OCI-LY1 (cell line): Measurements from ENCODE around the gene SYNGR2.

Experiments used
- EZH2 ChIP-seq: fragments of 200-600 bp; sonication (generic), shearing (Covaris generic); IDR thresholded peaks from 2 replicates; pipeline ENCODE4 v1.8.0; 2017; ENCODE audit warnings: borderline replicate concordance, mixed run types, mild to moderate bottlenecking, antibody characterized with exemption, low read length, moderate library complexity, mixed read lengths
- TF ChIP-seq, protein P1 (sequence below): fragments of 200-600 bp; sonication (generic), shearing (Covaris generic); IDR thresholded peaks from 2 replicates; pipeline ENCODE4 v1.5.1; 2017; ENCODE audit warnings: mild to moderate bottlenecking, antibody characterized with exemption, low read length, moderate library complexity, mixed read lengths

DNA sequence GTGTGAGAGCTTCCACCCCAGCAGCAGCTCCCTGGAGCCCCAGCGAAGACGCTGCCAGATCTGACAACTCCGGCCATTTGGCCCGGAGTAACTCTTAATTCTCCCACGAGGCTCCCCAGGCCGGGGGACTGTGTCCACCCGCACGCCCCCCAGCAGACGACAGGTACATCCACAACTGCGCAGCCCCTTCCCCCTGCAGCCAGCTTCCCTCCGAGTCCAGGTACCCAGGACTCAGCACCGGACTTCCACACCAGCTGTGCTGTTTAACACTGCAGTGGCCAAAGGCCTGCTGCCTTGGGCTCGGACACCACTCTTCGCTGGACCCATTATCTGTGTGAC, 7.2 kb downstream of the SYNGR2 start:
- no peak for TF ChIP-seq EZH2
- TF ChIP-seq, protein P1, sequence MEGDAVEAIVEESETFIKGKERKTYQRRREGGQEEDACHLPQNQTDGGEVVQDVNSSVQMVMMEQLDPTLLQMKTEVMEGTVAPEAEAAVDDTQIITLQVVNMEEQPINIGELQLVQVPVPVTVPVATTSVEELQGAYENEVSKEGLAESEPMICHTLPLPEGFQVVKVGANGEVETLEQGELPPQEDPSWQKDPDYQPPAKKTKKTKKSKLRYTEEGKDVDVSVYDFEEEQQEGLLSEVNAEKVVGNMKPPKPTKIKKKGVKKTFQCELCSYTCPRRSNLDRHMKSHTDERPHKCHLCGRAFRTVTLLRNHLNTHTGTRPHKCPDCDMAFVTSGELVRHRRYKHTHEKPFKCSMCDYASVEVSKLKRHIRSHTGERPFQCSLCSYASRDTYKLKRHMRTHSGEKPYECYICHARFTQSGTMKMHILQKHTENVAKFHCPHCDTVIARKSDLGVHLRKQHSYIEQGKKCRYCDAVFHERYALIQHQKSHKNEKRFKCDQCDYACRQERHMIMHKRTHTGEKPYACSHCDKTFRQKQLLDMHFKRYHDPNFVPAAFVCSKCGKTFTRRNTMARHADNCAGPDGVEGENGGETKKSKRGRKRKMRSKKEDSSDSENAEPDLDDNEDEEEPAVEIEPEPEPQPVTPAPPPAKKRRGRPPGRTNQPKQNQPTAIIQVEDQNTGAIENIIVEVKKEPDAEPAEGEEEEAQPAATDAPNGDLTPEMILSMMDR, result no peak
